GM12875 (cell line): Measurements from ENCODE around the gene GLRX.
"Not testable (repeated sequence)": the region's sequence is repeated elsewhere in the genome, so short reads cannot be mapped to it uniquely, and the experiment has no call there.

Experiments
- H3K4me3 ChIP-seq: one replicate; pipeline ENCODE4 v1.5.1; 2011; ENCODE audit warnings: low read depth, low read length, control low read depth
- CTCF ChIP-seq: IDR thresholded peaks from 2 replicates; pipeline ENCODE4 v1.5.1; 2011; ENCODE audit warnings: low read depth, mild to moderate bottlenecking, control low read depth, inconsistent platforms, low read length, moderate library complexity, borderline replicate concordance; ENCODE audit not compliant: insufficient read depth

The GLRX gene

GRCh38 chr5:95841914-95842812 lies 19.6 kb upstream of the GLRX start:
- H3K4me3 ChIP-seq: no peak overlapping the region
- no peak for TF ChIP-seq CTCF

DNA sequence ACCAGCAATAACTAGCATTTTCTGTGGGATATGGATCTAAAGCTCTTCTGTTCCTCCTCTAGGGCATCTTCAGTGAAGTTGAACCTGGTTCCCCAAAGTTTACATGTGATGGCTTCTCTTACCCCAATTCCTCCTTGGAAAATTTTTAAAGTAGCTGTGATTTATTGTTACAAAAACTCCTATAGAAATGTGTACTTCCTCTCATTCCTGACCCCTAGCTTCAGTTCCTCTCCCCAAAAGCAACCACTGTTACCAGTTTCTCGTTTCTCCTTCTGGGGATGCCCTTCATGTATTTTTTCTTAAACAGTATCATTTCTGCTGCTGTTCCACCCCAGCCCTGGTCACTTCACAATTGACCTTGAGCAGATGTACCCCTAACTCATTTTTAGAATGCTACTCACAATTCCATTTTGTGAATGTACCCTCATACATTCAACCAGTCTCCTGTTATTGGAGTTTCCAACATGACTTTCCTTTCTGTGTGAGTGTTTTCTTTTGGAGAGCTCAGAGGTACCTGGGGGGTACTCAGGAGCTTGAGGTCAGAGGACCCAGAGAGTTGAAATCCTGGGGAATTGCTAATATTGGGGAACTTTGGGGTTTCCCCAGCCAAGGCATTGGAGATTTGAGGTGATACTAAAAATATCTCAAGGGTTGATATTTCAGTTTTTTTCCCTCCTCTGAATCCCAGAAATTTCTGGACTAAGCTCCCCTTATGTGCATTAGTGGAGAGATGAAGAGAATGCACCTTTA lies 18.6 kb upstream of the GLRX start:
- no peak for TF ChIP-seq CTCF
- no peak overlapping the region for H3K4me3 ChIP-seq

DNA sequence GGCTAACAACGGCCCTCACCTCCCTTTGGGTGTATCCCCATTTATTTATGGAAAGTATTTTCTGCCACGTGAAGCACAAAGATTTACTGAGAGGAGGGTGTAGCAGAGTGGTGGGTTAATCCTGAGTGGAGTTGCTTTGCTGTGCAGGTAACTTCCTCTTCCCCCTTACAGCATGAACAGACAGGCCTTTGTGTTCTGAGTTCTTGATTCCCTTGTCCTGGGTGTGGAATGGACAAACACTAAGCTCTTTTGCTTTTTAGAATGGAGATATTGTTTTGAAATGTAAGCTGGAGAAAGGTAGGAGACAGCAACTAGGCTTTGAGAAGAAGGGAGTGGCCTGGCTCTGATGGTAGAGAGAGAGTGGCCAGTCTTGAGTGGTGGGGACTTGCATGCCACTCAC lies 17.1 kb upstream of the GLRX start:
- no peak for TF ChIP-seq CTCF
- no peak overlapping the region for H3K4me3 ChIP-seq

DNA sequence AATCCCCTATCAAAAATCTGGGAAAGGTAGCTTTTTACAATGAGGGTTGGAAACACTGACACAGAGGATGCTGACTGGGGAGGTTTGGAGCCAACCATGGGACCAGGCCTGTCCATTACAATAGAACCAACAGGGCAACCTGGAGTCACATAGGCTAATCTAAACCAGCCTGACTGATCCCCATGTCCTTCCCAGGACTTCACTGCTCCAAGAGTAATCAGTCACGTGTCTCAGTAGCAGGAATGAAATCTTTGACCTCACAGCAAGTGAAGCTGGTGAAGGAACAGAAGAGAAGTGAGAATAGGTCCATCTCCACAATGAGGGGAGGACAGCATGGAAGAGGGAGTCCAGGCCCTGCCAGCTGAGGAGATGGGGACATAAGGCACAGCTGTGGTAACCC lies 16.0 kb upstream of the GLRX start:
- TF ChIP-seq CTCF: no peak
- no peak overlapping the region for H3K4me3 ChIP-seq

DNA sequence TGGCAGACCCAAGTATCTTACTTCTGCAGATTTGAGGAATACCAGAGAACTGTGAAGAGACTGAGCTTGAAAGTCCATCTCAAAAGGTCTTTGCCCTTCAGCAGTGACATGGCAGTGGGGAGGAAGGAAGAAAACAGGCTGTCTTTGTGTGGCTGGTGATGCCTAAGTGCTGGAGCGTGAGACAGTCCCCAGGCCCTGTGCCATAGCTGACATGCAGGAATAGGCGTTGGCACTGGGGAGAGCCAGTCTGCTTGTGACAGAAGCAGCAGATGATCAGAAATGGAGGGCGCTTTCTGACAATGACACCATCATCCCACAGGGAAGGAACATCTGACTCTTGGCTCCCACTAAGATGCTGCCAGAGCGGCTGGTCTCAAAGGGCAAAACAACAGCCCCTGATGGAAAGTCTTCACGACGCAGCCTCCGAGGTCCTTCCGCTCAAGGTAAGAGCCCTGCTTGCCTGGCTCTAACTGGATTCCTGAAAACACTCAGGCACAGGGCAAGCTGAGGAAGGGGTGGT lies 15.5 kb upstream of the GLRX start:
- H3K4me3 ChIP-seq: no peak overlapping the region
- TF ChIP-seq CTCF: no peak

DNA sequence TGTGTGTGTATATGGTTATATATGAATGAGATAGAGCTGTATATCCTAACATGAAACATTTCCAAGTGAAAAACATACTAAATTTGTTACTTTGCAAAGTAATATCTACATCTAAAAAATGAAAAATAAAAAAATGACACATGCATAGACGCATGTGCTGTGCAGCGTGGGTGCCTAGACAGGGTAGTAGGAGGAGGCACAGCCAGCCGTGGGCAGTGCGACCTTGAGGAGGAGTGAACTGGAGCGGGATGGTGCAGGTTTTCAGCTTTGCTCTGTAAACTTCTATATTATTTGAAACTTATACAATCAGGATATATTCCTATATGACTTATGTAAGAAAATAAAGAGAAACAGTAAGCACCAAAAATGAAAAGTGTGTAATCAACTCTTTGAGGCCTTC lies 15.0 kb upstream of the GLRX start:
- H3K4me3 ChIP-seq: no peak overlapping the region
- TF ChIP-seq CTCF: no peak

- H3K4me3 ChIP-seq: not testable (repeated sequence)
Observed at GRCh38 chr5:95836971-95837370, 14.4 kb upstream of the GLRX start.
